Fibroblast of the aortic adventitia (primary cell): ENCODE results near the gene FRMD6. TPM values are rescaled to one million over a fixed set of nuclear protein-coding genes. Genes with fewer than 3 reads are reported as not detected.
"Not testable (repeated sequence)": the region's sequence is repeated elsewhere in the genome, so short reads cannot be mapped to it uniquely, and the experiment has no call there.

Experiments
- DNase-seq: peaks from one replicate; pipeline ENCODE4 v3.0.0-alpha.2; 2010; ENCODE audit warnings: low read depth
- H3K4me3 ChIP-seq: 2 replicates; pipeline ENCODE4 v1.5.1; 2011; ENCODE audit warnings: low read depth, mild to moderate bottlenecking, control low read depth, low read length, moderate library complexity
- total RNA-seq: library from RNA; depleted of rRNA; stranded (reverse); fragments of >200 nt; gene quantifications from 2 replicates; pipeline ENCODE4 v1.2.3, GENCODE V29; 2012; ENCODE audit warnings: low replicate concordance
- TF ChIP-seq, protein P1 (sequence below): IDR thresholded peaks from 2 replicates; pipeline ENCODE4 v1.5.1; 2011; ENCODE audit warnings: mild to moderate bottlenecking, low read length, control low read depth, inconsistent platforms; ENCODE audit not compliant: insufficient read depth

FRMD6 gene
- total RNA-seq, 1 donor = 257 TPM

- TF ChIP-seq, protein P1, sequence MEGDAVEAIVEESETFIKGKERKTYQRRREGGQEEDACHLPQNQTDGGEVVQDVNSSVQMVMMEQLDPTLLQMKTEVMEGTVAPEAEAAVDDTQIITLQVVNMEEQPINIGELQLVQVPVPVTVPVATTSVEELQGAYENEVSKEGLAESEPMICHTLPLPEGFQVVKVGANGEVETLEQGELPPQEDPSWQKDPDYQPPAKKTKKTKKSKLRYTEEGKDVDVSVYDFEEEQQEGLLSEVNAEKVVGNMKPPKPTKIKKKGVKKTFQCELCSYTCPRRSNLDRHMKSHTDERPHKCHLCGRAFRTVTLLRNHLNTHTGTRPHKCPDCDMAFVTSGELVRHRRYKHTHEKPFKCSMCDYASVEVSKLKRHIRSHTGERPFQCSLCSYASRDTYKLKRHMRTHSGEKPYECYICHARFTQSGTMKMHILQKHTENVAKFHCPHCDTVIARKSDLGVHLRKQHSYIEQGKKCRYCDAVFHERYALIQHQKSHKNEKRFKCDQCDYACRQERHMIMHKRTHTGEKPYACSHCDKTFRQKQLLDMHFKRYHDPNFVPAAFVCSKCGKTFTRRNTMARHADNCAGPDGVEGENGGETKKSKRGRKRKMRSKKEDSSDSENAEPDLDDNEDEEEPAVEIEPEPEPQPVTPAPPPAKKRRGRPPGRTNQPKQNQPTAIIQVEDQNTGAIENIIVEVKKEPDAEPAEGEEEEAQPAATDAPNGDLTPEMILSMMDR = no peak
- DNase-seq = peak; percentile 16
Observed at GRCh38 chr14:51732494-51733112, 80.9 kb downstream of the FRMD6 start.

GRCh38 chr14:51733147-51733546 lies 81.4 kb downstream of the FRMD6 start:
- TF ChIP-seq, protein P1 = no peak
- H3K4me3 ChIP-seq = no peak overlapping the region
- DNase-seq = no peak

More at GRCh38 chr14:51732494-51733112, 80.9 kb downstream of the FRMD6 start:
- H3K4me3 ChIP-seq = no peak overlapping the region

DNA sequence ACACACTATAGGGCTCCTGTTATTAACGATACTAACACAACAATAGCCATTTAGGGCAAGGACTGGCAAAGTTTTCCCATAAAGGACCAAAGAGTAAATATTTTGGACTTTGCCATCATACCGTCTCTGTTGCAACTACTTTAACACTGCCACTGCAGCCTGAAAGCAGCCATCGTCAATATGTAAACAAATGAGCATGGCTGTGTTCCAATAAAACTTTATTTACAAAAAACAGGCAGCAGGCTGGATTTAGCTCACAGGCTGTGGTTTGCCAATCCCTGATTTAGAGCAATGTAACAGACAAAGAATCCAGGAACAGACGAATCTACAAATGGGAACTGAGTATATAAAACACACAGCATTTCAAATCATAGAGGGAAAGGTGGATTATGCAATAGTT lies 84.1 kb downstream of the FRMD6 start:
- H3K4me3 ChIP-seq = no peak overlapping the region
- peak; percentile 3 for DNase-seq
- TF ChIP-seq, protein P1 = no peak

DNA sequence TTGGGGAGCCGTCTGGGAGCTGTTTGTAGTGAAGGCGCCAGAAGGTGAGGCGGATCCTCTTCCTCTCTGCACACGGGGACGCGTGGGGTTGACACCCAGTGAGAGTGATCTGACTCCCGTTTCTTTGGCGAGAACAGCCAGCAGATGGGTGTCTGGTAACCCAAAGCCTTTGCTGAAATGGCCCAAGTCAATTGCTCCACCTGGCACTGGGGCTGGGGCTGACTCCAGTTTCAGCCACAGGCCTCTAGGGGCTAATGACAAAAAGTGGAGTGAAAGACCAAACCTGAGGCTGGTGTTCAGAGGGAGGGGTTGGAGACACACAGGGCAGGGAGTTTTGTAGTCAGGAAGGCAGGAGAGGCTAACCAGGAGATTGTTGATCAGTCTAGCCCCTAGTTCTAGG lies 87.0 kb downstream of the FRMD6 start:
- TF ChIP-seq, protein P1 = no peak
- no peak overlapping the region for H3K4me3 ChIP-seq
- no peak for DNase-seq

GRCh38 chr14:51743588-51744000 lies 91.9 kb downstream of the FRMD6 start:
- no peak overlapping the region for H3K4me3 ChIP-seq
- DNase-seq = no peak
- TF ChIP-seq, protein P1 = no peak

DNA sequence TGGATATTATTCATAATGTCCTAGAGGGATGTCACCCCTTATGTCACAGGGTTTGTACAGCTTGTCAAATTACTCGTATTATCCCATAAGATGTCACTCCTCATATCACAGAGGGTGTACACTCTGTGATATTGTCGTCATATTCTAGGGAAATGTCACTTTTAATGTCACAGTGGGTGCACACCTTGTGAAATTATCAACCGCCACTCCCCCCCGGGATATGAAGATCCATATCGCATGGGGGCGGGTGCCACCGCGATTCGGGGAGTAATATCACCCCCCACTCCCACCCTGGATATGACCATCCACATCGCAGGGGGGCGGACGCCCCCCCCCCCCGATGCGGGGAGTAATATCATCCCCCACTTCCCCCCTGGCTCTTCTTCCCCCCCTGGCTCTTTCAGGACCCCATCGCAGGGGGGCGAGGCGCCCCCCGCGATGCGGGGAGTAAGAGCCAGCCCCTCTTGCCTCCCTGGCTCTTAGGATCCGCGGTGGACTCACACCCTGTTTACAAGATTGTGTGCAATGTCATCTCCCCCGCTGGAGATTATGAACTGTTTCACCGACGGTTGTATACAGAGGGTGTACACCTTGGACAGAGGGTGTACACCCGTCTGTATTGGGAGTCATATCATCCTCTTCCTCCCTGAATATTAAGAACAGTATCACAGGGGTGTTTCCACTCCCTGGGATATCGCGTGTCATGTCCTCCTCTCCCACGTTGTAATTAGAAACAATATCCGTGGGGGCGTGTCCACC lies 92.8 kb downstream of the FRMD6 start:
- no peak overlapping the region for H3K4me3 ChIP-seq
- no peak for DNase-seq
- TF ChIP-seq, protein P1 = no peak

- DNase-seq, H3K4me3 ChIP-seq: not testable (repeated sequence)
Observed at GRCh38 chr14:51746823-51747222, 95.1 kb downstream of the FRMD6 start.
